MCF 10A (cell line): ENCODE data around the gene SPPL3. TPM values are rescaled to one million over a fixed set of nuclear protein-coding genes. Genes with fewer than 3 reads are reported as not detected.

Source experiments
- BruUV-seq: library from RNA; stranded (reverse); fragments of 400-500 nt; replicated peaks from 2 replicates; lab custom pipeline; 2021; lab: Mats Ljungman, UMichigan
- CTCF ChIA-PET: fragments of 300-600 bp; sonication (Branson Sonifier 250); formaldehyde crosslinking; extraction: SDS; loops from one replicate; lab custom pipeline; 2021; ENCODE audit warnings: antibody characterized with exemption, inconsistent platforms; lab: Yijun Ruan, JAX
- POLR2A ChIA-PET: fragments of 300-600, 350-650 bp; sonication (Branson Sonifier 250); formaldehyde crosslinking; extraction: SDS; loops from one replicate; lab custom pipeline; 2020; ENCODE audit warnings: antibody characterized with exemption, inconsistent platforms; lab: Yijun Ruan, JAX
- DNase-seq: peaks from one replicate; pipeline ENCODE4 v3.0.0-alpha.2; 2018; ENCODE audit not compliant: unreplicated experiment
- H3K27ac Mint-ChIP-seq: one replicate; pipeline ENCODE4 v1.8.0; 2022; ENCODE audit warnings: mild to moderate bottlenecking, low read depth, mixed read lengths; ENCODE audit not compliant: unreplicated experiment
- H3K27me3 Mint-ChIP-seq: one replicate; pipeline ENCODE4 v1.8.0; 2022; ENCODE audit warnings: mixed read lengths; ENCODE audit not compliant: insufficient read depth, unreplicated experiment
- H3K36me3 Mint-ChIP-seq: one replicate; pipeline ENCODE4 v1.8.0; 2022; ENCODE audit warnings: mild to moderate bottlenecking, moderate library complexity, mixed read lengths; ENCODE audit not compliant: insufficient read depth, unreplicated experiment
- H3K4me1 Mint-ChIP-seq: one replicate; pipeline ENCODE4 v1.8.0; 2022; ENCODE audit warnings: mixed read lengths; ENCODE audit not compliant: insufficient read depth, unreplicated experiment
- H3K4me3 Mint-ChIP-seq: one replicate; pipeline ENCODE4 v1.8.0; 2022; ENCODE audit warnings: mild to moderate bottlenecking, moderate library complexity, mixed read lengths; ENCODE audit not compliant: unreplicated experiment
- H3K9me3 Mint-ChIP-seq: one replicate; pipeline ENCODE4 v1.8.0; 2022; ENCODE audit warnings: mixed read lengths; ENCODE audit not compliant: unreplicated experiment
- CTCF ChIP-seq: fragments of 200-600 bp; IDR thresholded peaks from one replicate; pipeline ENCODE4 v1.8.0; 2022; ENCODE audit warnings: antibody characterized with exemption, mild to moderate bottlenecking; ENCODE audit not compliant: unreplicated experiment
- intact Hi-C: fragments of 100-400 bp; cut with micrococcal nuclease; formaldehyde crosslinking; loops from 2 replicates; pipeline ENCODE4 v1.14.1; 2022
- total RNA-seq: library from RNA; stranded (reverse); gene quantifications from 2 replicates; pipeline ENCODE4 v1.2.3, GENCODE V29; 2022

SPPL3 gene
- total RNA-seq, 1 experiment from 2014 or later = 32.6 TPM

GRCh38 chr12:120895532-120895931, 8.6 kb downstream of the SPPL3 start:
- Mint-ChIP-seq H3K9me3 (no peaks in the 10 kb centered on the region), H3K4me1 (peaks cover 6% of the 10 kb centered on the region), H3K4me3 (no peak overlapping the region), H3K27ac (no peak overlapping the region), H3K27me3 (no peaks in the 10 kb centered on the region), H3K36me3 (peaks cover 4% of the 10 kb centered on the region)
- TF ChIP-seq CTCF = no peak
- intact Hi-C loops = no loop called here
- no TSS peak for BruUV-seq
- ChIA-PET CTCF (interaction anchor here (0.6 kb wide), 1 partner anchor 44 kb away, joined by 3 read pairs; no protein-coding TSS in a partner anchor), POLR2A (no interaction called here)
- DNase-seq = no peak

- no peaks in the 10 kb centered on the region for H3K9me3 Mint-ChIP-seq
- POLR2A ChIA-PET = interaction anchor here (1.0 to 2.5 kb wide), 2 partner anchors 9 to 10 kb away, joined by 4 to 13 read pairs; partner anchors contain the start of gene SPPL3
- H3K27me3 Mint-ChIP-seq = no peaks in the 10 kb centered on the region
- peaks cover 4% of the 10 kb centered on the region for H3K36me3 Mint-ChIP-seq
- H3K4me1 Mint-ChIP-seq = peaks cover 6% of the 10 kb centered on the region
- no TSS peak for BruUV-seq
- H3K27ac Mint-ChIP-seq = no peak overlapping the region
- no peak for TF ChIP-seq CTCF
- DNase-seq = no peak
- CTCF ChIA-PET = interaction anchor here (0.6 to 1.1 kb wide), 2 partner anchors 13 to 16 kb away, joined by 3 to 4 read pairs; no protein-coding TSS in a partner anchor
- H3K4me3 Mint-ChIP-seq = no peak overlapping the region
- intact Hi-C loops = no loop called here
Observed at GRCh38 chr12:120892265-120892664, 11.9 kb downstream of the SPPL3 start.

- ChIA-PET CTCF (interaction anchor here (0.6 to 1.4 kb wide), 5 partner anchors 10 to 113 kb away, joined by 3 to 5 read pairs (median 3); no protein-coding TSS in a partner anchor), POLR2A (interaction anchor here (0.7 to 2.5 kb wide), 4 partner anchors 12 to 40 kb away, joined by 3 to 13 read pairs (median 4); partner anchors contain the start of gene SPPL3)
- no peaks in the 10 kb centered on the region for H3K9me3 Mint-ChIP-seq
- H3K36me3 Mint-ChIP-seq = no peaks in the 10 kb centered on the region
- no peak for TF ChIP-seq CTCF
- intact Hi-C loops = no loop called here
- no peak overlapping the region for H3K4me3 Mint-ChIP-seq
- no peak for DNase-seq
- BruUV-seq = no TSS peak
- H3K4me1 Mint-ChIP-seq = peaks cover 14% of the 10 kb centered on the region
- no peaks in the 10 kb centered on the region for H3K27me3 Mint-ChIP-seq
- no peak overlapping the region for H3K27ac Mint-ChIP-seq
Observed at GRCh38 chr12:120890963-120891362, 13.2 kb downstream of the SPPL3 start.

GRCh38 chr12:120887253-120888043, 16.7 kb downstream of the SPPL3 start:
- POLR2A ChIA-PET = interaction anchor here (0.7 to 1.8 kb wide), 5 partner anchors 8 to 19 kb away, joined by 3 to 5 read pairs (median 4); no protein-coding TSS in a partner anchor
- Mint-ChIP-seq H3K9me3 (no peaks in the 10 kb centered on the region), H3K36me3 (no peaks in the 10 kb centered on the region), H3K4me3 (no peak overlapping the region), H3K27me3 (no peaks in the 10 kb centered on the region), H3K27ac (no peak overlapping the region), H3K4me1 (peaks cover 15% of the 10 kb centered on the region)
- CTCF ChIA-PET = interaction anchor here (0.7 to 1.1 kb wide), 2 partner anchors 9 to 238 kb away, joined by 3 read pairs; no protein-coding TSS in a partner anchor
- DNase-seq = no peak
- no TSS peak for BruUV-seq
- intact Hi-C loops = no loop called here
- no peak for TF ChIP-seq CTCF
